SK-N-SH (cell line): Measurements from ENCODE around the gene GPR152. TPM values are rescaled to one million over a fixed set of nuclear protein-coding genes. Genes with fewer than 3 reads are reported as not detected.

ENCODE experiments used
- CTCF ChIA-PET: fragments of 300-600, 350-600 bp; formaldehyde crosslinking; extraction: SDS; loops from one replicate; lab custom pipeline; 2021; lab: Yijun Ruan, JAX
- POLR2A ChIA-PET: fragments of 350-600 bp; sonication (Branson Sonifier 250); formaldehyde crosslinking; extraction: SDS; loops from one replicate; lab custom pipeline; 2020; ENCODE audit warnings: antibody characterized with exemption, inconsistent platforms; lab: Yijun Ruan, JAX
- DNase-seq: peaks from one replicate; pipeline ENCODE4 v3.0.0; 2012
- H2AFZ ChIP-seq: fragments of 200-600 bp; sonication (generic); 2 replicates; pipeline ENCODE4 v1.8.1; 2016; ENCODE audit warnings: antibody characterized with exemption, mild to moderate bottlenecking, low read depth
- H3F3A ChIP-seq: fragments of 200-600 bp; sonication (generic); replicated peaks from 2 replicates; pipeline ENCODE3; 2016; ENCODE audit warnings: antibody characterized with exemption, mild to moderate bottlenecking; ENCODE audit not compliant: insufficient read depth
- H3K27ac ChIP-seq, 2 experiments: fragments of 200-500 bp in 1 of 2; fragments of 200-600 bp in 1 of 2; sonication (Bioruptor generic) in 1 of 2; sonication (generic), shearing (Covaris generic) in 1 of 2; 2 replicates each; pipeline versions ENCODE4 v1.5.1 to v1.6.1; 2014 to 2016; ENCODE audit warnings: low read depth in 2 of 2, inconsistent platforms in 1 of 2, low read length in 1 of 2, mild to moderate bottlenecking in 1 of 2, mixed read lengths in 1 of 2
- H3K27me3 ChIP-seq: fragments of 200-600 bp; sonication (generic), shearing (Covaris generic); 2 replicates; pipeline ENCODE4 v1.6.1; 2016; ENCODE audit warnings: mixed run types; ENCODE audit not compliant: insufficient read depth
- H3K36me3 ChIP-seq, 2 experiments: fragments of 200-500 bp in 1 of 2; fragments of 200-600 bp in 1 of 2; sonication (Bioruptor generic) in 1 of 2; sonication (generic) in 1 of 2; replicated peaks in 1 of 2; 2 replicates each; pipeline versions ENCODE3 to v1.5.1; 2014 to 2016; ENCODE audit warnings: low read length in 1 of 2, mild to moderate bottlenecking in 1 of 2; ENCODE audit not compliant: insufficient read depth in 2 of 2, control insufficient read depth in 1 of 2
- H3K4me1 ChIP-seq, 2 experiments: fragments of 200-500 bp in 1 of 2; fragments of 200-600 bp in 1 of 2; sonication (Bioruptor generic) in 1 of 2; sonication (generic), shearing (Covaris generic) in 1 of 2; 2 replicates each; pipeline versions ENCODE4 v1.5.1 to v1.6.1; 2014 to 2016; ENCODE audit warnings: low read depth in 1 of 2, low read length in 1 of 2, mixed run types in 1 of 2; ENCODE audit not compliant: insufficient read depth in 2 of 2, control insufficient read depth in 1 of 2
- H3K4me2 ChIP-seq: fragments of 200-600 bp; sonication (generic), shearing (Covaris generic); 2 replicates; pipeline ENCODE4 v1.6.1; 2017; ENCODE audit warnings: mixed run types
- H3K4me3 ChIP-seq, 2 experiments: fragments of 200-500 bp in 1 of 2; fragments of 200-600 bp in 1 of 2; sonication (Bioruptor generic) in 1 of 2; sonication (generic), shearing (Covaris generic) in 1 of 2; 2 replicates each; pipeline versions ENCODE4 v1.5.1 to v1.8.1; 2014 to 2016; ENCODE audit warnings: low read depth in 2 of 2, inconsistent platforms in 1 of 2, low read length in 1 of 2, mild to moderate bottlenecking in 1 of 2, mixed read lengths in 1 of 2, moderate library complexity in 1 of 2
- H3K79me2 ChIP-seq: fragments of 200-600 bp; sonication (generic); 2 replicates; pipeline ENCODE4 v1.8.1; 2017; ENCODE audit warnings: mild to moderate bottlenecking; ENCODE audit not compliant: insufficient read depth
- H3K9ac ChIP-seq: fragments of 200-600 bp; sonication (generic); 2 replicates; pipeline ENCODE4 v1.6.1; 2017; ENCODE audit warnings: mixed run types
- H3K9me2 ChIP-seq: fragments of 200-600 bp; sonication (generic); 2 replicates; pipeline ENCODE4 v1.6.1; 2017; ENCODE audit warnings: mixed run types
- H3K9me3 ChIP-seq: fragments of 200-600 bp; sonication (generic); 2 replicates; pipeline ENCODE4 v1.6.1; 2017; ENCODE audit warnings: mixed run types, mild to moderate bottlenecking, moderate library complexity
- H4K20me1 ChIP-seq: fragments of 200-600 bp; sonication (generic); 2 replicates; pipeline ENCODE4 v1.6.1; 2017; ENCODE audit warnings: mild to moderate bottlenecking, mixed run types; ENCODE audit not compliant: insufficient read depth
- ELF1 ChIP-seq: IDR thresholded peaks from 2 replicates; pipeline ENCODE4 v1.4.0; 2012
- FOSL2 ChIP-seq: IDR thresholded peaks from 2 replicates; pipeline ENCODE4 v1.4.0; 2012; ENCODE audit warnings: low read depth, mild to moderate bottlenecking, moderate library complexity, borderline replicate concordance
- FOXJ3 ChIP-seq: sonication (generic); formaldehyde crosslinking; IDR thresholded peaks from 2 replicates; pipeline ENCODE4 v1.5.1; 2020; ENCODE audit warnings: mild to moderate bottlenecking, missing genetic modification reagents
- GABPA ChIP-seq: IDR thresholded peaks from 2 replicates; pipeline ENCODE4 v1.4.0; 2012; ENCODE audit warnings: low read depth, mild to moderate bottlenecking
- IRF3 ChIP-seq: fragments of 150-350 bp; IDR thresholded peaks from 2 replicates; pipeline ENCODE4 v1.6.1; 2016; ENCODE audit warnings: mild to moderate bottlenecking, low read depth, low read length
- MEF2A ChIP-seq: IDR thresholded peaks from 2 replicates; pipeline ENCODE4 v1.4.0; 2012; ENCODE audit warnings: low read depth, borderline replicate concordance
- MXI1 ChIP-seq: IDR thresholded peaks from 2 replicates; pipeline ENCODE4 v1.6.1; 2012; ENCODE audit warnings: mild to moderate bottlenecking, low read depth, low read length, improper control_type of control experiment
- NRF1 ChIP-seq: IDR thresholded peaks from 2 replicates; pipeline ENCODE4 v1.6.1; 2012; ENCODE audit warnings: low read depth, mild to moderate bottlenecking, low read length
- PBX3 ChIP-seq: IDR thresholded peaks from 2 replicates; pipeline ENCODE4; 2012
- RAD21 ChIP-seq: IDR thresholded peaks from 2 replicates; pipeline ENCODE4 v1.6.1; 2012; ENCODE audit warnings: mild to moderate bottlenecking, low read length
- RFX5 ChIP-seq: IDR thresholded peaks from 2 replicates; pipeline ENCODE4 v1.6.1; 2012; ENCODE audit warnings: mild to moderate bottlenecking, improper control_type of control experiment, low read length
- RXRA ChIP-seq: IDR thresholded peaks from 2 replicates; pipeline ENCODE4 v1.4.0; 2012; ENCODE audit warnings: low read depth, mild to moderate bottlenecking, borderline replicate concordance
- TAF1 ChIP-seq: IDR thresholded peaks from 2 replicates; pipeline ENCODE4 v1.6.1; 2012; ENCODE audit warnings: low read depth, mild to moderate bottlenecking, low read length, moderate library complexity, borderline replicate concordance
- TCF12 ChIP-seq: IDR thresholded peaks from 2 replicates; pipeline ENCODE4 v1.4.0; 2012
- TEAD4 ChIP-seq: IDR thresholded peaks from 2 replicates; pipeline ENCODE4 v1.4.0; 2012; ENCODE audit warnings: mild to moderate bottlenecking, borderline replicate concordance; ENCODE audit not compliant: insufficient read depth
- USF2 ChIP-seq: fragments of 150-350 bp; IDR thresholded peaks from 2 replicates; pipeline ENCODE4 v1.6.1; 2017; ENCODE audit warnings: antibody characterized with exemption, low read length, low read depth, borderline replicate concordance
- YY1 ChIP-seq: IDR thresholded peaks from 2 replicates; pipeline ENCODE4 v1.4.0; 2012; ENCODE audit warnings: low read depth, mild to moderate bottlenecking
- WGBS: methylation state at CpG from one replicate; pipeline ENCODE4 v1.1.6; 2017; ENCODE audit warnings: low lambda C conversion rate; 5-methylcytosine and 5-hydroxymethylcytosine counted together
- polyA plus RNA-seq, 3 experiments: library from polyadenylated mRNA; depleted of rRNA; stranded (reverse); fragments of >200 nt; gene quantifications; 2 replicates each; pipeline ENCODE4 v1.2.3, GENCODE V29; 2012
- TF ChIP-seq, protein P1 (sequence below): fragments of 200-600 bp; sonication (generic); IDR thresholded peaks from 2 replicates; pipeline ENCODE4 v1.6.1; 2017; ENCODE audit warnings: antibody characterized with exemption, mild to moderate bottlenecking, moderate library complexity

GPR152 gene
- polyA plus RNA-seq, 1 of the 3 experiments (the other 2 are of a cell fraction): not detected

GRCh38 chr11:67457453-67457852 is 4.9 kb upstream of the GPR152 start:
- peaks cover 8% of the 10 kb centered on the region for H3F3A ChIP-seq
- no peaks in the 10 kb centered on the region for H3K9me2 ChIP-seq
- 77% methylated on average over 11 of the region's 12 CpGs for WGBS
- H3K27me3 ChIP-seq: no peaks in the 10 kb centered on the region
- ChIA-PET POLR2A (no interaction called here), CTCF (interaction anchor here (1.6 kb wide), 1 partner anchor 12 kb away, joined by 5 read pairs; the partner anchor contains the start of gene TMEM134)
- no peak overlapping the region for H2AFZ ChIP-seq
- TF ChIP-seq TEAD4 (no peak), TCF12 (no peak), USF2 (no peak), MXI1 (no peak), NRF1 (no peak), GABPA (no peak), MEF2A (no peak), FOSL2 (no peak), RXRA (no peak), PBX3 (no peak), RAD21 (no peak), YY1 (no peak), ELF1 (no peak), RFX5 (no peak), TAF1 (no peak), FOXJ3 (no peak), IRF3 (no peak)
- TF ChIP-seq, protein P1, sequence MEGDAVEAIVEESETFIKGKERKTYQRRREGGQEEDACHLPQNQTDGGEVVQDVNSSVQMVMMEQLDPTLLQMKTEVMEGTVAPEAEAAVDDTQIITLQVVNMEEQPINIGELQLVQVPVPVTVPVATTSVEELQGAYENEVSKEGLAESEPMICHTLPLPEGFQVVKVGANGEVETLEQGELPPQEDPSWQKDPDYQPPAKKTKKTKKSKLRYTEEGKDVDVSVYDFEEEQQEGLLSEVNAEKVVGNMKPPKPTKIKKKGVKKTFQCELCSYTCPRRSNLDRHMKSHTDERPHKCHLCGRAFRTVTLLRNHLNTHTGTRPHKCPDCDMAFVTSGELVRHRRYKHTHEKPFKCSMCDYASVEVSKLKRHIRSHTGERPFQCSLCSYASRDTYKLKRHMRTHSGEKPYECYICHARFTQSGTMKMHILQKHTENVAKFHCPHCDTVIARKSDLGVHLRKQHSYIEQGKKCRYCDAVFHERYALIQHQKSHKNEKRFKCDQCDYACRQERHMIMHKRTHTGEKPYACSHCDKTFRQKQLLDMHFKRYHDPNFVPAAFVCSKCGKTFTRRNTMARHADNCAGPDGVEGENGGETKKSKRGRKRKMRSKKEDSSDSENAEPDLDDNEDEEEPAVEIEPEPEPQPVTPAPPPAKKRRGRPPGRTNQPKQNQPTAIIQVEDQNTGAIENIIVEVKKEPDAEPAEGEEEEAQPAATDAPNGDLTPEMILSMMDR: no peak
- H4K20me1 ChIP-seq: no peaks in the 10 kb centered on the region
- no peak overlapping the region for H3K27ac ChIP-seq
- DNase-seq: no peak
- H3K36me3 ChIP-seq: no peaks in the 10 kb centered on the region
- H3K4me1 ChIP-seq: peaks cover 0 to 1% of the 10 kb centered on the region in 2 experiments; a peak in 1 of 4 replicates
- no peak overlapping the region for H3K4me2 ChIP-seq
- no peaks in the 10 kb centered on the region for H3K9me3 ChIP-seq
- no peaks in the 10 kb centered on the region for H3K79me2 ChIP-seq
- H3K9ac ChIP-seq: no peak overlapping the region
- H3K4me3 ChIP-seq: no peak overlapping the region
